ENCODE data around the gene LRRC37B.
"Not testable (repeated sequence)": the region's sequence is repeated elsewhere in the genome, so short reads cannot be mapped to it uniquely, and the experiment has no call there.

LRRC37B gene

GRCh38 chr17:32010114-32010513, 2.9 kb downstream of the LRRC37B start:
- Histone ChIP-seq H3K27ac (ENCODE audit: insufficient read depth, low read depth, low read length, poor library complexity, severe bottlenecking) (no peak overlapping the region), H3K4me1 (ENCODE audit: control insufficient read depth, insufficient read depth, low read length) (no peaks in the 10 kb centered on the region), H3K27me3 (ENCODE audit: control insufficient read depth, insufficient read depth, low read length, poor library complexity, severe bottlenecking) (peaks cover 15% of the 10 kb centered on the region), H3K4me3 (ENCODE audit: insufficient read depth, low read depth, low read length) (no peak overlapping the region), H3K36me3 (ENCODE audit: control insufficient read depth, insufficient read depth, low read length) (no peaks in the 10 kb centered on the region), H3K9me3 (ENCODE audit: control insufficient read depth, low read length) (no peaks in the 10 kb centered on the region)
- 84 to 90% methylated on average over 3 of the region's 4 CpGs for WGBS, 2 experiments

- 89 to 94% methylated on average over 7 to 9 of the region's 9 CpGs for WGBS, 2 experiments
- no peak overlapping the region for H3K4me3 ChIP-seq (ENCODE audit: insufficient read depth, low read depth, low read length)
- no peaks in the 10 kb centered on the region for H3K27me3 ChIP-seq (ENCODE audit: control insufficient read depth, insufficient read depth, low read length, poor library complexity, severe bottlenecking)
- H3K36me3 ChIP-seq (ENCODE audit: control insufficient read depth, insufficient read depth, low read length): no peaks in the 10 kb centered on the region
- no peaks in the 10 kb centered on the region for H3K4me1 ChIP-seq (ENCODE audit: control insufficient read depth, insufficient read depth, low read length)
- no peaks in the 10 kb centered on the region for H3K9me3 ChIP-seq (ENCODE audit: control insufficient read depth, low read length)
- no peak overlapping the region for H3K27ac ChIP-seq (ENCODE audit: insufficient read depth, low read depth, low read length, poor library complexity, severe bottlenecking)
Measured at GRCh38 chr17:32015245-32016013, 8.2 kb downstream of the LRRC37B start.

- Histone ChIP-seq H3K9me3 (ENCODE audit: control insufficient read depth, low read length) (no peaks in the 10 kb centered on the region), H3K27me3 (ENCODE audit: control insufficient read depth, insufficient read depth, low read length, poor library complexity, severe bottlenecking) (no peaks in the 10 kb centered on the region), H3K4me3 (ENCODE audit: insufficient read depth, low read depth, low read length) (no peak overlapping the region), H3K27ac (ENCODE audit: insufficient read depth, low read depth, low read length, poor library complexity, severe bottlenecking) (no peak overlapping the region), H3K36me3 (ENCODE audit: control insufficient read depth, insufficient read depth, low read length) (no peaks in the 10 kb centered on the region), H3K4me1 (ENCODE audit: control insufficient read depth, insufficient read depth, low read length) (no peaks in the 10 kb centered on the region)
- WGBS, 2 experiments: 89 to 90% methylated on average over 7 of the region's 7 CpGs
Measured at GRCh38 chr17:32016231-32016630, 9.0 kb downstream of the LRRC37B start.

- H3K36me3 ChIP-seq (ENCODE audit: control insufficient read depth, insufficient read depth, low read length): no peaks in the 10 kb centered on the region
- no peak overlapping the region for H3K4me3 ChIP-seq (ENCODE audit: insufficient read depth, low read depth, low read length)
- no peak overlapping the region for H3K27ac ChIP-seq (ENCODE audit: insufficient read depth, low read depth, low read length, poor library complexity, severe bottlenecking)
- H3K4me1 ChIP-seq (ENCODE audit: control insufficient read depth, insufficient read depth, low read length): no peaks in the 10 kb centered on the region
- H3K27me3 ChIP-seq (ENCODE audit: control insufficient read depth, insufficient read depth, low read length, poor library complexity, severe bottlenecking): no peaks in the 10 kb centered on the region
- no peaks in the 10 kb centered on the region for H3K9me3 ChIP-seq (ENCODE audit: control insufficient read depth, low read length)
- 88 to 100% methylated on average over 1 of the region's 1 CpG for WGBS, 2 experiments
Measured at GRCh38 chr17:32019228-32019627, 12.0 kb downstream of the LRRC37B start.

GRCh38 chr17:32020943-32021614, 13.9 kb downstream of the LRRC37B start:
- Histone ChIP-seq H3K4me1 (ENCODE audit: control insufficient read depth, insufficient read depth, low read length) (no peaks in the 10 kb centered on the region), H3K9me3 (ENCODE audit: control insufficient read depth, low read length) (no peaks in the 10 kb centered on the region), H3K4me3 (ENCODE audit: insufficient read depth, low read depth, low read length) (no peak overlapping the region), H3K36me3 (ENCODE audit: control insufficient read depth, insufficient read depth, low read length) (no peaks in the 10 kb centered on the region), H3K27me3 (ENCODE audit: control insufficient read depth, insufficient read depth, low read length, poor library complexity, severe bottlenecking) (no peaks in the 10 kb centered on the region), H3K27ac (ENCODE audit: insufficient read depth, low read depth, low read length, poor library complexity, severe bottlenecking) (no peak overlapping the region)
- 91 to 93% methylated on average over 16 of the region's 16 CpGs for WGBS, 2 experiments

- Histone ChIP-seq H3K4me1 (ENCODE audit: control insufficient read depth, insufficient read depth, low read length) (no peaks in the 10 kb centered on the region), H3K36me3 (ENCODE audit: control insufficient read depth, insufficient read depth, low read length) (no peaks in the 10 kb centered on the region), H3K9me3 (ENCODE audit: control insufficient read depth, low read length) (no peaks in the 10 kb centered on the region), H3K4me3 (ENCODE audit: insufficient read depth, low read depth, low read length) (no peak overlapping the region), H3K27me3 (ENCODE audit: control insufficient read depth, insufficient read depth, low read length, poor library complexity, severe bottlenecking) (no peaks in the 10 kb centered on the region), H3K27ac (ENCODE audit: insufficient read depth, low read depth, low read length, poor library complexity, severe bottlenecking) (no peak overlapping the region)
- 95 to 97% methylated on average over 7 of the region's 7 CpGs for WGBS, 2 experiments
Measured at GRCh38 chr17:32021615-32021955, 14.4 kb downstream of the LRRC37B start.

- H3K9me3 ChIP-seq (ENCODE audit: control insufficient read depth, low read length); H3K27me3 ChIP-seq (ENCODE audit: control insufficient read depth, insufficient read depth, low read length, poor library complexity, severe bottlenecking); H3K4me1 ChIP-seq (ENCODE audit: control insufficient read depth, insufficient read depth, low read length); H3K27ac ChIP-seq (ENCODE audit: insufficient read depth, low read depth, low read length, poor library complexity, severe bottlenecking); H3K36me3 ChIP-seq (ENCODE audit: control insufficient read depth, insufficient read depth, low read length); H3K4me3 ChIP-seq (ENCODE audit: insufficient read depth, low read depth, low read length): not testable (repeated sequence)
- 92 to 94% methylated on average over 3 to 4 of the region's 5 CpGs for WGBS, 2 experiments
Measured at GRCh38 chr17:32022554-32022953, 15.4 kb downstream of the LRRC37B start.

- H3K9me3 ChIP-seq (ENCODE audit: control insufficient read depth, low read length); H3K4me1 ChIP-seq (ENCODE audit: control insufficient read depth, insufficient read depth, low read length); H3K27me3 ChIP-seq (ENCODE audit: control insufficient read depth, insufficient read depth, low read length, poor library complexity, severe bottlenecking); H3K36me3 ChIP-seq (ENCODE audit: control insufficient read depth, insufficient read depth, low read length); H3K4me3 ChIP-seq (ENCODE audit: insufficient read depth, low read depth, low read length); H3K27ac ChIP-seq (ENCODE audit: insufficient read depth, low read depth, low read length, poor library complexity, severe bottlenecking): not testable (repeated sequence)
- 79 to 82% methylated on average over 3 of the region's 4 CpGs for WGBS, 2 experiments
Measured at GRCh38 chr17:32027271-32027670, 20.1 kb downstream of the LRRC37B start.

- H3K9me3 ChIP-seq (ENCODE audit: control insufficient read depth, low read length): no peaks in the 10 kb centered on the region
- no peaks in the 10 kb centered on the region for H3K4me1 ChIP-seq (ENCODE audit: control insufficient read depth, insufficient read depth, low read length)
- 92 to 95% methylated on average over 2 of the region's 2 CpGs for WGBS, 2 experiments
- peaks cover 13% of the 10 kb centered on the region for H3K36me3 ChIP-seq (ENCODE audit: control insufficient read depth, insufficient read depth, low read length)
- H3K4me3 ChIP-seq (ENCODE audit: insufficient read depth, low read depth, low read length): no peak overlapping the region
- H3K27me3 ChIP-seq (ENCODE audit: control insufficient read depth, insufficient read depth, low read length, poor library complexity, severe bottlenecking): no peaks in the 10 kb centered on the region
- no peak overlapping the region for H3K27ac ChIP-seq (ENCODE audit: insufficient read depth, low read depth, low read length, poor library complexity, severe bottlenecking)
Measured at GRCh38 chr17:32033223-32033622, 26.0 kb downstream of the LRRC37B start.

GRCh38 chr17:32033812-32034211, 26.6 kb downstream of the LRRC37B start:
- not testable (repeated sequence) for H3K27ac ChIP-seq (ENCODE audit: insufficient read depth, low read depth, low read length, poor library complexity, severe bottlenecking); H3K4me3 ChIP-seq (ENCODE audit: insufficient read depth, low read depth, low read length); H3K9me3 ChIP-seq (ENCODE audit: control insufficient read depth, low read length); H3K27me3 ChIP-seq (ENCODE audit: control insufficient read depth, insufficient read depth, low read length, poor library complexity, severe bottlenecking); H3K4me1 ChIP-seq (ENCODE audit: control insufficient read depth, insufficient read depth, low read length)
- peaks cover 13% of the 10 kb centered on the region for H3K36me3 ChIP-seq (ENCODE audit: control insufficient read depth, insufficient read depth, low read length)
- 100% methylated on average over 1 of the region's 1 CpG for WGBS, 2 experiments
